HepG2 (cell line): Measurements from ENCODE around the gene MT1A. TPM values are rescaled to one million over a fixed set of nuclear protein-coding genes. Genes with fewer than 3 reads are reported as not detected.

Experiments used
- CREBL2 ChIP-seq: sonication (generic); formaldehyde crosslinking; IDR thresholded peaks from 2 replicates; pipeline ENCODE4 v1.8.1; 2023; ENCODE audit warnings: missing genetic modification reagents, mild to moderate bottlenecking, borderline replicate concordance
- GLMP ChIP-seq: sonication (generic); formaldehyde crosslinking; IDR thresholded peaks from 2 replicates; pipeline ENCODE4 v1.9.0; 2021; ENCODE audit warnings: missing genetic modification reagents, mild to moderate bottlenecking, borderline replicate concordance
- NR1H2 ChIP-seq: sonication (generic); formaldehyde crosslinking; IDR thresholded peaks from 2 replicates; pipeline ENCODE4 v1.8.1; 2022; ENCODE audit warnings: low read depth, missing genetic modification reagents, borderline replicate concordance
- SAFB2 ChIP-seq: sonication (generic); formaldehyde crosslinking; IDR thresholded peaks from 2 replicates; pipeline ENCODE4 v1.5.1; 2020; ENCODE audit warnings: missing genetic modification reagents, low read depth, mild to moderate bottlenecking, borderline replicate concordance
- ZBTB25 ChIP-seq: IDR thresholded peaks from 2 replicates; pipeline ENCODE4 v1.6.1; 2018; ENCODE audit warnings: missing genetic modification reagents
- ZBTB8A ChIP-seq: sonication (generic); formaldehyde crosslinking; IDR thresholded peaks from 2 replicates; pipeline ENCODE4 v1.4.0; 2020; ENCODE audit warnings: mild to moderate bottlenecking, low read depth, missing genetic modification reagents, borderline replicate concordance
- ZFP62 ChIP-seq: sonication (generic); formaldehyde crosslinking; IDR thresholded peaks from 2 replicates; pipeline ENCODE4 v1.4.0; 2020; ENCODE audit warnings: missing genetic modification reagents
- ZNF264 ChIP-seq: sonication (generic); formaldehyde crosslinking; IDR thresholded peaks from 2 replicates; pipeline ENCODE4 v1.4.0; 2020; ENCODE audit warnings: missing genetic modification reagents
- ZNF382 ChIP-seq: sonication (generic); formaldehyde crosslinking; IDR thresholded peaks from 2 replicates; pipeline ENCODE4 v1.5.0; 2020; ENCODE audit warnings: missing genetic modification reagents, mild to moderate bottlenecking, borderline replicate concordance
- ZNF501 ChIP-seq: sonication (generic); formaldehyde crosslinking; IDR thresholded peaks from 2 replicates; pipeline ENCODE4 v1.5.1; 2020; ENCODE audit warnings: mild to moderate bottlenecking, moderate library complexity, missing genetic modification reagents
- ZNF547 ChIP-seq: sonication (generic); formaldehyde crosslinking; IDR thresholded peaks from 2 replicates; pipeline ENCODE4 v1.5.1; 2020; ENCODE audit warnings: mild to moderate bottlenecking, missing genetic modification reagents
- ZNF569 ChIP-seq: sonication (generic); formaldehyde crosslinking; IDR thresholded peaks from 2 replicates; pipeline ENCODE4 v1.5.0; 2020; ENCODE audit warnings: mild to moderate bottlenecking, missing genetic modification reagents, moderate library complexity, borderline replicate concordance
- ZNF720 ChIP-seq: sonication (generic); formaldehyde crosslinking; IDR thresholded peaks from 2 replicates; pipeline ENCODE4 v1.4.0; 2020; ENCODE audit warnings: missing genetic modification reagents
- ZSCAN21 ChIP-seq: sonication (generic); formaldehyde crosslinking; IDR thresholded peaks from 2 replicates; pipeline ENCODE4 v1.8.0; 2022; ENCODE audit warnings: mild to moderate bottlenecking, missing genetic modification reagents, moderate library complexity, borderline replicate concordance
- polyA plus RNA-seq, 8 experiments: library from polyadenylated mRNA; depleted of rRNA in 3 of 8; stranded (reverse) in 7 of 8; unstranded in 1 of 8; fragments of >200 nt; fragmentation: Illumina TruSeq in 4 of 8; extraction: Trizol in 4 of 8; gene quantifications; 2 replicates each; pipeline versions ENCODE4 v1.2.1 to v1.2.3, GENCODE V29; 2011 to 2016; ENCODE audit warnings: low read depth in 4 of 8, missing spikeins in 1 of 8, mixed read lengths in 1 of 8; ENCODE audit not compliant: insufficient read depth in 1 of 8
- total RNA-seq, 5 experiments: library from RNA; depleted of rRNA; stranded (reverse); fragments of >200 nt; fragmentation: Illumina TruSeq; extraction: Trizol; gene quantifications; 2 replicates each; pipeline ENCODE4 v1.2.3, GENCODE V29; 2016; ENCODE audit warnings: low read depth in 1 of 5
- TF ChIP-seq, protein P1 (sequence below): sonication (generic); formaldehyde crosslinking; IDR thresholded peaks from 2 replicates; pipeline ENCODE4 v1.4.0; 2020; ENCODE audit warnings: missing genetic modification reagents
- TF ChIP-seq, protein P2 (sequence below): IDR thresholded peaks from 2 replicates; pipeline ENCODE4 v1.4.0; 2020; ENCODE audit warnings: mild to moderate bottlenecking, missing genetic modification reagents
- TF ChIP-seq, protein P3 (sequence below): IDR thresholded peaks from 2 replicates; pipeline ENCODE4 v1.6.1; 2016; ENCODE audit warnings: missing compliant biosample characterization, missing genetic modification reagents, borderline replicate concordance

Gene MT1A
- total and polyA plus RNA-seq, 2 of the 13 experiments (the other 11 are each of a cell fraction or from before 2014, with no cell fraction given): 8.3 to 10.4 TPM

DNA sequence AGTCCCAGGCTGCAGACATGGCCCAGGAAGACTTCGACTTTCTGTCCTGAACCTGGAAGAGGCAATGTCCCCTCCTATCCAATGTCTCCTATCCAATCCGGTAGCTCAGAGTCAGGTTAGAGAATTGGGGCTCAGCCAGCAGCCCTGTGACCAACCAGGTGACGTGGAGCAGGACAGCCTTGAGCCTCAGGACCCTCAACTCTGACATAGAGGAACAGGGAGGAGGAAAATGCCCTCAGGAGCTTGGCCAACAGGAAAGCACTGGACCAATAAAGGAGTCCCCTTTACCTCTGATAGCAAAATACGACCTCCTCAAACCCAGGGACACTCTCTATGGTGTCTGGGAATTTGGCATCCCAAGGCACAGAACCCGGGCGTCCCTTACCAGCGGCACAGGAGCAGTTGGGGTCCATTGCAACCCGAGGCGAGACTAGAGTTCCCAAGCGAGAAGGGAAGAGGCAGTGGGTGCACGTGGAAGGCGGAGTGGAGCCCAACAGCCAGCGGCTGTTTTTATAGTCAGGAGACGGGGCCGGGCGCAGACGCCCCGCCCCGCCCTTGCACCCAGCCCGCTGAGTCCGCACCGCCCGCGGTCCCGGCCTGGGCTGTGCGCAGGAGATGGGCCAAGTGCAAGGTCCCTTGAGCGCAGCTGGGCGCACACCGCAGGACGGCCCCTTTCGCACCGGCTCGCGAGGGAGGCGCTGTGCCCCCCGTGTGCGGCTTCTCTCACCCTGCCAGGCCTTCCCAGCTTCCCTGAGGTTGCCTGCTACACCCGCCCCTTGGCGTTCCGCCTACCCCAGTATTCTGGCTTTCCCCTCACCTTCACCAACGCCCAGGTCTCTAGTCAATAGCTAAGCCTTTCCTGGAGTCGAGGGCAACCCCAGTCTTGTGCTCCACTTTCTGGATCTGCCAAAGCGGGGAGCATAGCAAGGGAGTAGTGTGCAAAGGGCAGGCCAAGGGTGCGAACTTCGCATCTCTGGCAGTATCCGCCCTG, 29.4 kb downstream of the MT1A start, which contains the start of gene MT1G (continued):
- TF ChIP-seq ZSCAN21 (CRISPR knock-in tag) (no peak), ZBTB25 (CRISPR knock-in tag) (no peak), GLMP (CRISPR knock-in tag) (no peak), ZNF264 (no peak), ZNF501 (CRISPR knock-in tag) (peak; percentile 40; the same call in 1 of the 2 replicates), ZNF547 (CRISPR knock-in tag) (peak; percentile 69; the same call in 1 of the 2 replicates), CREBL2 (CRISPR knock-in tag) (0 out of 2 replicates have a peak, but pooled peaks have one; percentile 42), NR1H2 (CRISPR knock-in tag) (no peak), ZNF720 (CRISPR knock-in tag) (no peak), ZNF569 (CRISPR knock-in tag) (no peak), ZFP62 (CRISPR knock-in tag) (0 out of 2 replicates have a peak, but pooled peaks have one; percentile 61), SAFB2 (CRISPR knock-in tag) (peak; percentile 80), ZNF382 (CRISPR knock-in tag) (no peak), ZBTB8A (CRISPR knock-in tag) (peak; percentile 64; the same call in 1 of the 2 replicates)
- TF ChIP-seq, protein P1, sequence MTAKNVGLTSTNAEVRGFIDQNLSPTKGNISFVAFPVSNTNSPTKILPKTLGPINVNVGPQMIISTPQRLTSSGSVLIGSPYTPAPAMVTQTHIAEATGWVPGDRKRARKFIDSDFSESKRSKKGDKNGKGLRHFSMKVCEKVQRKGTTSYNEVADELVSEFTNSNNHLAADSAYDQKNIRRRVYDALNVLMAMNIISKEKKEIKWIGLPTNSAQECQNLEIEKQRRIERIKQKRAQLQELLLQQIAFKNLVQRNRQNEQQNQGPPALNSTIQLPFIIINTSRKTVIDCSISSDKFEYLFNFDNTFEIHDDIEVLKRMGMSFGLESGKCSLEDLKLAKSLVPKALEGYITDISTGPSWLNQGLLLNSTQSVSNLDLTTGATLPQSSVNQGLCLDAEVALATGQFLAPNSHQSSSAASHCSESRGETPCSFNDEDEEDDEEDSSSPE: 0 out of 2 replicates have a peak, but pooled peaks have one; percentile 15
- TF ChIP-seq, protein P2, sequence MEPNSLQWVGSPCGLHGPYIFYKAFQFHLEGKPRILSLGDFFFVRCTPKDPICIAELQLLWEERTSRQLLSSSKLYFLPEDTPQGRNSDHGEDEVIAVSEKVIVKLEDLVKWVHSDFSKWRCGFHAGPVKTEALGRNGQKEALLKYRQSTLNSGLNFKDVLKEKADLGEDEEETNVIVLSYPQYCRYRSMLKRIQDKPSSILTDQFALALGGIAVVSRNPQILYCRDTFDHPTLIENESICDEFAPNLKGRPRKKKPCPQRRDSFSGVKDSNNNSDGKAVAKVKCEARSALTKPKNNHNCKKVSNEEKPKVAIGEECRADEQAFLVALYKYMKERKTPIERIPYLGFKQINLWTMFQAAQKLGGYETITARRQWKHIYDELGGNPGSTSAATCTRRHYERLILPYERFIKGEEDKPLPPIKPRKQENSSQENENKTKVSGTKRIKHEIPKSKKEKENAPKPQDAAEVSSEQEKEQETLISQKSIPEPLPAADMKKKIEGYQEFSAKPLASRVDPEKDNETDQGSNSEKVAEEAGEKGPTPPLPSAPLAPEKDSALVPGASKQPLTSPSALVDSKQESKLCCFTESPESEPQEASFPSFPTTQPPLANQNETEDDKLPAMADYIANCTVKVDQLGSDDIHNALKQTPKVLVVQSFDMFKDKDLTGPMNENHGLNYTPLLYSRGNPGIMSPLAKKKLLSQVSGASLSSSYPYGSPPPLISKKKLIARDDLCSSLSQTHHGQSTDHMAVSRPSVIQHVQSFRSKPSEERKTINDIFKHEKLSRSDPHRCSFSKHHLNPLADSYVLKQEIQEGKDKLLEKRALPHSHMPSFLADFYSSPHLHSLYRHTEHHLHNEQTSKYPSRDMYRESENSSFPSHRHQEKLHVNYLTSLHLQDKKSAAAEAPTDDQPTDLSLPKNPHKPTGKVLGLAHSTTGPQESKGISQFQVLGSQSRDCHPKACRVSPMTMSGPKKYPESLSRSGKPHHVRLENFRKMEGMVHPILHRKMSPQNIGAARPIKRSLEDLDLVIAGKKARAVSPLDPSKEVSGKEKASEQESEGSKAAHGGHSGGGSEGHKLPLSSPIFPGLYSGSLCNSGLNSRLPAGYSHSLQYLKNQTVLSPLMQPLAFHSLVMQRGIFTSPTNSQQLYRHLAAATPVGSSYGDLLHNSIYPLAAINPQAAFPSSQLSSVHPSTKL (CRISPR knock-in tag): peak; percentile 18; the same call in 1 of the 2 replicates
- TF ChIP-seq, protein P3, sequence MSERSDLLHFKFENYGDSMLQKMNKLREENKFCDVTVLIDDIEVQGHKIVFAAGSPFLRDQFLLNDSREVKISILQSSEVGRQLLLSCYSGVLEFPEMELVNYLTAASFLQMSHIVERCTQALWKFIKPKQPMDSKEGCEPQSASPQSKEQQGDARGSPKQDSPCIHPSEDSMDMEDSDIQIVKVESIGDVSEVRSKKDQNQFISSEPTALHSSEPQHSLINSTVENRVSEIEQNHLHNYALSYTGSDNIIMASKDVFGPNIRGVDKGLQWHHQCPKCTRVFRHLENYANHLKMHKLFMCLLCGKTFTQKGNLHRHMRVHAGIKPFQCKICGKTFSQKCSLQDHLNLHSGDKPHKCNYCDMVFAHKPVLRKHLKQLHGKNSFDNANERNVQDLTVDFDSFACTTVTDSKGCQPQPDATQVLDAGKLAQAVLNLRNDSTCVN: no peak
